HG02852 (cell line): Measurements from ENCODE around the gene PIGN.
A peak's percentile ranks its signal among the peaks of the same experiment; 100 is the strongest.
"Not testable (repeated sequence)": the region's sequence is repeated elsewhere in the genome, so short reads cannot be mapped to it uniquely, and the experiment has no call there.

Source experiments
- ATAC-seq: cut with Tn5 transposase; IDR thresholded peaks from one replicate; pipeline ENCODE4 v1.9.1; 2021; ENCODE audit warnings: mild to moderate bottlenecking, moderate library complexity; ENCODE audit not compliant: unreplicated experiment

The PIGN gene

DNA sequence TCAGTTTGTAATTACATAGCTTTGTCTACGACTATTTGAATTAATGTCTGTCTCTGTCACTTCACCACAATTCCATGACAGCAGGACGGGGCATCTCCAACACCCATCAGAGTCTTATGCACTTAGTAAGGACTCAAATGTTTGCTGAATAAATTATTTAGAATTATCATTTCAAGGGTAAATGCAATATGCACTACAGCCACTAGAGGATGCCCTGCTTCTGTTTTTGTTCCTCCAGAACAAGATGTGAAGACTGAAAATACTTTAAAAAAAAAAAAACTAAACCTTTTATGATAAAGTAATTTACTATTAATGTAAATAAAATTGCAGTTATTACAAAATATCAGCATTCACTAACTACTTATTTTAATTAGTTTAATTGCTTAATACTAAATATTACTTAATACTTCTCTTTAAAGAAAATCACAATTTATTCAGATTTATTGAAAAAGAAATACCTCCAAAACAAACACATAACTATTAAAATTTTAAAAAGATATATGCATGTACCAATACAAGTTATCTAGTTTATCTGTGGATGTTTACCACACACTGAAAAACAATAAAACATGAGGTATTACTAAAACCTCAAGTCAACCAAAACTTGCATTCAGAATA lies 3.2 kb downstream of the PIGN start:
- ATAC-seq: no peak

DNA sequence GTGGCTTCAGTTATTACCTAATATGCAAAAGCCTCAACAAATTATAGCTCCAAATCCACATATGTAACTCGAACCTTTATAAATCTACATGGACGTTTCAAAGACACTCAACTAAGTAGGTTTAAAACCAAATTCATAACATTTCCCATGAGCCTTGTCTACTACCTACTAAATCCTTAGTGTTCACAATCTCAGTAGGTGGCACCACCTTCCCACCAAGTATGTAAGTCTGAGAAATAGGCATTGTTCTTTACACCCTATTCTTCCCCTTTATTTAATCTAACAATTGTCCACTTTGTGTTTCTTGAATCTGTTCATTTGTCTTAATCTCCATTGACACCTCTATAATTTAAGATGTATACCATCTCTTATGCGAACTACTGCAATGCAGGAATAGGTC lies 4.6 kb downstream of the PIGN start:
- no peak for ATAC-seq

DNA sequence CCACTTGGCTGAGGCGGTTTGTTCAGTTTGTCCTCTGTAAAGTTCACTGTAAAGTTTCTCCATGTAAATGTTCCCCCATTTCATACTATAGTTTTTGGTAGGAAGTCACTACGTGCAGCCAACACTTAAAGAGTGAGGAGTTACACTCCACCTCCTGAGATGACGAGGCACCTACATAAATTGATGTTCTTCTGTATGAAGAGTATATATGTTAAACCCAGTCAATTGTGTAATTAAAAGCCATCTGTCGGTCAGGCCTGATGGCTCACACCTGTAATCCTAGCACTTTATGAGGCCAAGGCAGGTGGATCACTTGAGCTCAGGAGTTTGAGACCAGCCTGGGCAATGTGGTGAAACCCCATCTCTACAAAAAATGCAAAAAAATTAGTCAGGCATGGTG lies 7.6 kb downstream of the PIGN start:
- no peak for ATAC-seq

DNA sequence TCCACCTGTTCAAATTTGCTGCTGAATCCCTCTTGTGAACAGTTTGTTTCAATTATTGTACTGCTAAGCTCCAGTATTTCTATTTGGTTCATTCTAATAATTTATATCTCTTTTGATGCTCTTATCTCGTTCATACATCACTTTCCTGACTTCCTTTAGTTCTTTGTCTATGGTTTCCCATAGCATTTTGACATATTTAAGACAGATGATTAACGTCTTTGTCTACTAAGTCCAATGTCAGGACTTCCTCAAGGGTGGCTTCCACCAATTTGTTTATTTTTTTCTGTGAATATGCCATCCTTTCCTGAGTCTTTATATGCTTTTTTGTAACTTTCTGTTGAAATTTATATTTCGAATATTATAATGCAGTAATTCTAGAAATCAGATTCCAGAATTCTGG lies 9.6 kb downstream of the PIGN start:
- no peak for ATAC-seq

DNA sequence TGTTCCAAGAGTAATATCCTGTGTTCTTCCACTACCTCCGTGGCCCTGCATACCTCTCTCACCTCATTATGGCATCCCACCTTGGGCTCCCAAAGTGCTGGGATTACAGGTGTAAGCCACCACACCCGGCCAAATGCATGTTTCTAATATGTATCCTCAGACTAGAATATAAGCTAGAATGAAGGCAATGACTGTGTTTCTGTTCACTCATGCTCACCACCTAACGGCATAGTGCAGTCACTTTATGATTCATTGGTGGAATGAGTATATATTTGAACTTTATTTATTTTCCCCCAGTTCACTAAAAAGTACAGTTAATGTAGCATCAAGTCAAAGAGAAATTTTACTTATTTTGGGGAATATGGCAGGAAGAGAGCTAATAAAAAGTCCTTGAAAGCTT lies 11.3 kb downstream of the PIGN start:
- ATAC-seq: no peak

DNA sequence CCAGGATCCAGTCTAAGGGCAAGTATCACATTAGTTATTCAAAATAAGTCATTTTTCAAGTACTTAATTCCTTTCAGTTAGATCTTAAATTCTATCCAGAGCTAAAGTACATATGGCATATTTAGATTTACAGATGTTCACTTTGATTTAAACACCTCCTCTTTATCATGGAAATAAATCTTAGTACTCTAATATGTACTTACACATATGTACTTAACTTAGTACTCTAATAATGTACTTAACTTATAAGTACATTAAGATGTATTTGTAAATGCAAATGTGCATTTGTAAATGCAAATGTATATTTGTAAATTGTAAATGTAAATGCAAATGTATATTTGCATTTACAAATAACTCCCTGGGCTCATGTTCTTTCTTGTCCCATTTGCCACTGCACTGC lies 14.6 kb downstream of the PIGN start:
- no peak for ATAC-seq

DNA sequence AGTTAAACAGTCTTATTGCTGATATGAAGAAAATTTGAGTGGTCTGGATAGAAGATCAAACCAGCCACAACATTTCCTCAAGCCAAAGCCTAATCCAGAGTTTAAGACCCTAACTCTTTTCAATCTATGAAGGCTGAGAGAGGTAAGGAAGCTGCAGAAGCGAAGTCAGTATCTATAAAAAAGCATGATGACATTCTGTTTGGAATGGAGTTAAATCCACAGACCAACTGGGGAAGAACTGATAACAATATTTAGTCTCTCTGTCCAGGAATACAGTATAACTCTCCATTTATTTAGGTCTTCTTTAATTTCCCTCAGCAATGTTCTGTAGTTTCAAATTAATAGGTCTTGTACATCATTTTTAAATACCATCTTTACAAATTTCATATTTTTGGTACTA lies 16.0 kb downstream of the PIGN start:
- no peak for ATAC-seq

DNA sequence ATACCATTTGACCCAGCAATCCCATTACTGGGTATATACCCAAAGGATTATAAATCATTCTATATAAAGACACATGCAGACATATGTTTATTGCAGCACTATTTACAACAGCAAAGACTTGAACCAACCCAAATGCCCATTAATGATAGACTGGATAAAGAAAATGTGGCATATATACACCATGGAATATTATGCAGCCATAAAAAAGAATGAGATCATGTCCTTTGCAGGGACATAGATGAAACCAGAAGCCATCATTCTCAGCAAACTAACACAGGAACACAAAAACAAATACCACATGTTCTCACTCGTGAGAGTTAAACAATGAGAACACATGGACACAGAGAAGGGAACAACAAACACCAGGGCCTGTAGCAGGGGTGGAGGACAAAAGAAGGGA lies 20.3 kb downstream of the PIGN start:
- not testable (repeated sequence) for ATAC-seq

DNA sequence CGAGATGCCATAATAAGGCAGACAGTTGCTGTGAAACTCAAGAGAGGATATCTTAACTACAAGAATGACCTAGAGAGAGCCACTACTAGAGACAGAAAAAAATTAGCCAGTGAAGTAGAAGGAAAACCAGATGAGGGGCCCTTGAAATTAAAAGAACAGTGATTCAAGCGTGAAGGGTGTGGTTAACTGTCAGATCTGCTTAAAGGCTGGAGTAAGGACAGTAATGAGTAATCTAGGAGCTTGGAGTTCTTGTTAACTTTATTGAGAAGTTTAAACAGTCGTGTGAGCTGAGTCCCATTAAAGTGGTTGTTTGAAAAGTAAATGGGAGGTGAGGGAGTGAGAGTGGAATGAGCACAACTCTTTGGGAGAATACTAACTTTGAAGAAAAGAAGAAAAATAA lies 21.3 kb downstream of the PIGN start:
- ATAC-seq: no peak

DNA sequence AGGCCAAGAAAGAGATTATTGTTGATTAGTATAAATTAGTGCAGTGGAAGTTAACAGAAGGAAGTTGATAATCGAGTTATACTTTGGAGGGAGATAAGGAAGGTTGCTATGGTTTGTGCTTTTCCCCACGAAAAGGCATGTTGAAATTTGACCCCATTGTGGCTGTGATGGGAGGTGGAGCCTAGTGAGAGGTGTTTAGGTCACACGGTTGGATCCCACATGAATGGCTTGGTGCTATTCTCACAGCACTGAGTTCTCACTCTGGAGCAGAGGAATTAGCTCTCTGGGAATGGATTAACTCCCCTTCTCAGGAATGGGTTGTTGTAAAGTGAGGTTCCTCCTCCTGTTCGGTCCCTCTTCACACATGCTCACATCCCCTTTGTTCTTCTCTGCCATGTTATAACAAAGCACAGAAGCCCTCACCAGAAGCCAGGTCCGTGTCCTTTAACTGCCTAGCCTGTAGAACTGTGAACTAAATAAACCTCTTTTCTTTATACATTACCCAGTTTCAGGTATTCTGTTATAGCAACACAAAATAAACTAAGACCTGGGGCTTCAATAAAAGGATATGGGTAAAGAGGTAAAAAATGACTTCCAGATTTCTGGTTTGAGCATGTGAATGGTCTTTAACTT lies 21.9 kb downstream of the PIGN start:
- no peak for ATAC-seq

DNA sequence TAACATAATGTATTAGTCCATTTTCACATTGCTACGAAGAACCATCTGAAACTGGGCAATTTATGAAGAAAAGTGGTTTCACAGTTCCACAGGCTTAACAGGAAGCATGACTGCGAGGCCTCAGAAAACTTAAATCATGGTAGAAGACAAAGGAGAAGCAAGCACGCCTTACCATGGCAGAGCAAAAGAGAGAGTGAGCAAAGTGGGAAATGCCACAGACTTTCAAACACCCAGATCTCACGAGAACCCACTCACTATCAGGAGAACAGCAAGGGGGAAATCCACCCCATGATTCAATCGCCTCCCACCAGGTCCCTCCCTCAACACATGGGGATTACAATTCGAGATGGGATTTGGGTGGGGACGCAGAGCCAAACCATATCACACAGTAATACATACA lies 22.5 kb downstream of the PIGN start:
- ATAC-seq: no peak

DNA sequence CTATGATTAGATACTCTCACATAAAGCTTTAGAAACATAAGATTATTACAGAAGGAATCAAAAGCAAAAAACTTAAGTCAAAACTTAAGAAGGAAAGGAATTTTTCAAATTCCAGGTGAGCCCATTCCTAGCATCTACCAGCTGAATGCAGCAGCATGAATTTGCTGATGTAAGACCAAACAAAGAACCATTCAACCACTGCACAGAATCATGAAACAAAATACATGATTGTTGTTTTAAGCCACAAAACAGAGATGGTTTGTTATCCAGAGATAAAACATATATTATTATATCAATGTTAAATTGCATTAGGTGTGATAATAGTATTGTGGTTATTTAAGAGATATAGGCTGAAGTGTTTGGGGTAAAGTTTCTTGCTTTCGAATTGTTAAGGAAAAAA lies 29.0 kb downstream of the PIGN start:
- no peak for ATAC-seq

DNA sequence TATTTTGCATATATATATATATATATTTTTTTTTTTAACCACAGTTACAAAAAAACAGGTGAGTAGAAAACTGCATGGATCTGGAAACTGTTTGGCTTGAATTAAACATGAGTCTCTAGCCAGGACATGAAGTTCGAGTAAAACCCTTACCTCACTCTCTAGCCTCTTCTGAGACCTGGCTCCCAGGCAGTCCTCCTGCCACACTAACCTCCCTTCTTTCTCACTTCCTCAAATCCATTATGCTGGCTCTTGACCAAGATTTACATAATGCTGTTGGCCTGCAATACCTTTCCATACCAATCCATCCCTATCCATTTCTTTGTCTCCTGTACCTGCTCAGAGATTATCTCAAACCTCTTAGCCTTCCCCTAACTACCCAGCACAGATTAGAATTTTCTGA lies 34.0 kb downstream of the PIGN start:
- peak; percentile 87 for ATAC-seq

DNA sequence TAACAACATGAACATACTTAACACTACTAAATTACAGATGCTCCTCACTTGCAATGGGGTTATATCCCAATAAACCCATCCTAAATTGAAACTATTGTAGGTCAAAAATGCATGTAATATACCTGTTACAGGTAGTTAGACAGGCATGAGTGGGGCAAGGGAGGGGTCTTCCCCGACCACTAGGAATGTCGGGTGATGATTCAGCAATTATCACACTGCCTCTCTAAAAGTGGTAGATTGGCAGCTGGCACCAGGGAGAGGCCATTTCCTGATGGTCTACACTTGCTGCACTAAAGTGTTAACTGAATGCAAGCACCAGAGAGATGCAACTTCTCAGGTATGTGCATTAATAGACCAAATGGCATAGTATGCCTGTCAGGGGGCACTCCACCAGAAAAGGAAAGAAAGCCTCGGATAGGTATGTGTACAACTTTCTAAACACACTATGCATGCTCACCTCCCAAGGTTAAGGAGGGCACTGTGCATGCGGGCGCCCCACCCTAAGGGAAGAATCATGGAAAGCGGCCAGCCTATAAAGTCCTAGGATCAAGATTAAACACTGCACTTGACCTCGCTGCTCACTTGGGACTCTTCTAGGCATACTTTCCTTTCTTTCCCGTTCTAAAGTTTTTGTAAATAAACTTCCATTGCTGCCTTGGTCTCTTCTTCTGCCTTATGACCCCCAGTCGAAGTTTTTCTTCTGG lies 35.6 kb downstream of the PIGN start:
- ATAC-seq: no peak

DNA sequence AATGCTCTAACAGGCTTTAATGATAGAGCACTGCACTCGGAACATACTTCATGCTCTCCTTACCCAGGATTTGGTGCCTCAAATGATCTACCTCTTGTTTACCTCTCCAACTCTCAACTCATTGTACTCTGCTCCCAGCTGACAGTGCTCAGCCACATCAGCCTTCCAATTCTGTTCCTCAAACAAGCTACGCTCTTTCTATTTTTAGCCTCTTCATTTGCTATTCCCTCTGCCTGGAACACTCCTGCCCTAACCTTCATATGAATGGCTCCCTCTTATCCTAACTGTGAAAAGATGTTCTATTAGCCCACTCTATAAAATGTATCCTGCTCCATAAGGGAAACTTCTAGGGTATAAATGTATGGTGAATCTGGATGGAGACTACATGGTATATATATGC lies 42.5 kb downstream of the PIGN start:
- ATAC-seq: no peak

DNA sequence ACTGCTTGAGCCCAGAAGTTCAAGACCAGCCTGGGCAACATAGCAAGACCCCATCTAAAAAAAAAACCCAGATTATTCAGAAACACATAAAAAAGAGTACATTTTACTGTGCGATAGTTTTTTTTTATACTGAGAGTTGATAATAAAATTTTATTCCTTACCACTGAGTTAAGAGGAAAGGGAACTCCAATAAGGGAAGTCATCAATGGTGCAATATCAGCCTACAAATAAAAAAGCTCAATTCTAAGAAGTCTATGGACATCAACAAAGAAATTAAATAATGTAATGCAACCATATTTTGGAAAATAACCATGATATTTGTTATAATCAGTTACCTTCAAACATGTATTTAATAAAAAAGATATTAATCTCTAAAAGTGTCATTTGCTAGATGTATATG lies 46.6 kb downstream of the PIGN start:
- ATAC-seq: no peak

DNA sequence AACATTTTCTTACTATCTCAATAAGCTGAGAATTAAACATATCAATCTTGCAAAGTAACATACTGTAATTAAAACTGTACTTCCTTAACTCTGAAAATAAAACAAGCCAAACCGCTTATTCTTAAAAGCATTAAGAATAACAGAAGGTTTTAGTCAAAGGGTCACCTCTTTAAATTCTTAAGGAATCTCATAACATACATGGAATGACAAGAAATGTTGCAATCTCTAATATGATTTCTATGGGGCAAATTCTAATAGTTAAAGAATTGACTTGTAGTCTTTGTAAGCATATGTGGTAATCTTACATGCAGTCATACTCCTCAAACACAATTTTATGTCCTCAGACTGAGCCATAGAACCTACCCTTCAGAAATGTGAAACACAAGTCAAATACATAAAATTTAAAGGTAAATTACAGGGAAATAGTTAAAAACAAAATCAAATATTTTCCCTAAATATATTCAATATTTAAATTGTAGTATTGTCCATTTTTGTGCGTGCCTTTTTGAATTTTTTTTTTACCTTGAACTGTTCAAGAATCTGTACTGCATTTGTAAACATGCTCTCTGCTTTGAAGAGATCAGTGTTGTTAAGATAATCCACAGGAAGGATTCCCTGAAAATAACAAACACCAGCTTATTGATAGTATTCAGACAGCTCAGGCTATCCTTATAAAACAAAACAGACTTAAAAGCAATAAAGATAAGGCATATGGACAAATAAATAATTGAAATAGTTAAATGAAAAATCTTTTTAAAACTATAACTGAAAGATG lies 48.2 kb downstream of the PIGN start:
- ATAC-seq: no peak

DNA sequence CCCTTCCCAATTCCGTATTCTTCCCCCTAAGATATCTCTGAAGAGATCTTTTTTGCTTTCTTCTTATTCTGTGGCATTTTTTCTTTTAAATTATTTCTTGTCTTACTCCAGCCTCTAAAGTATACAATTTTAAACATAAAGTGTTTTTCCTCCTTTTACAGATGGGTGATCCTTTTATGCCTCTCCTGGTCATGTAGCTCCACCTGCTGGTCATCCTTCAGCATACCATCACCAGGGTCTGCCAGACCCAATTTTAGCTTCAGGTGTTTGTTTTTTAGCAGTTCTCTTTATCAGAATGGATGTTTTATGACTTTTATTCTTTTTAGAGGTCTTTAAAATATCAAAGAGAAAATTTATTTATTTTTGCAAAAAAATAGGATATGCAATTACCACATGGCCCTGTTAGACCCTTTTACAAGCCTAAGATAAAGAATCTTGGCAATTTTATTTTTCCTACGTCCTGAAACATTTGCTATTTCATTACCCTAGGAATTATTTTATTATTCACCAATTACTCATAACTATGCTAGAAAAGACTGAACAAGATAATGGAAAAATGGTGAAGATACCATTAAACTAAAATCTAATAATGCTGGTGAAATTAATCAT lies 55.5 kb downstream of the PIGN start:
- peak; percentile 80 for ATAC-seq

DNA sequence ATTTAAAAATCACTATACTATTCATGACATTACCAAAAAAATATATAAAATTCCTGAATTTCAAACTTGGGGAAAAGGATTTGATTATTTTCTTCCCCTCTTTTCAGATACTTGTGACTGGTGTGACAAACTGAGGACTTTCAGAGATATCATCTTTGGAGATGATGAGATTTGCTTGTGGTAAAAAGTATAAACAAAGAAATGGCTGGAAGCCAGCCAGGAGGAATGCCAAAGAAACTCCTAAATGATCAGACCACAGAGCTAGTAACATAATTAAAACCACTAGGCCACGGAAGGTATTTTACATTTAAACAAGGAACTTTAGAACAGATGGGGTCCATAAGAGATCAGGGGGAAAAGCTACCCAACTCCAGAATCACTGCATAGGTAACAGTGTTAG lies 58.7 kb downstream of the PIGN start:
- ATAC-seq: no peak

DNA sequence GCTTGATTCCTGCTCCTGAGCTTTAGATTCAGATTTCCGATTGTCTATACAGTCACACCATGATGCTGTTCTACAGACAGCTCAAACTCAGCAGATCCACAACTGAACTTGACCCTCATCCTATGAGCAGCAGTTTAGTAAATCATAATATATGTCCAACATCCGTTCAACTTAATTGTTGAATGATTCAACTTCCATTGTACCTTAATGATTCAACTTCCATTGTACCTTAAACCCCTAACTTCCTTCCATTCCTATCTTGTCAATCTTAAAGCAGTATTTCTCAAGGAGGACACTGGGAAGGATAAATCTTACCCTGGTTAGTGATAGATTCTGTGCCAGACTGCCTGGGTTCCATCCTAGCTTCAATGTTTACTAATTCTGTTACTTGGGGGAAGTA lies 60.1 kb downstream of the PIGN start:
- ATAC-seq: no peak

DNA sequence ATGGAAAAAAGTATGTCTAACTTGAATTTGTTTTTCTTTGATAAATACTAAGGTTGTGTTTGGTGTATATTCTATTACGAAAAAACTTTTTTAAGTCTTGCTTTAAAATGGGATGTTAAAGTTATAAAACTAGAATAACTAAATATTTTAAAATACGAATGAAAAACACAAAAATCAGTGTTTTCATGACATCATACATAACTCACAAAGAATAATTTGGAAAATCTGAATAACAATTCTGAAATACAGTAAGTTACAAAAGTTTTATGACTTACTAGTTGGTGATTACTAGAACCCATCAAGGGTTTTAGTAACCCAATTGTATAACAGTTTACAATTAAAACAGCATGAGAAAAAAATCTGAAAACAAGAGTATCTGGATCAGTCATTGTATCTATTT lies 61.2 kb downstream of the PIGN start:
- no peak for ATAC-seq
